Measurements from ENCODE around the gene ATP6V0E2.

Gene ATP6V0E2

DNA sequence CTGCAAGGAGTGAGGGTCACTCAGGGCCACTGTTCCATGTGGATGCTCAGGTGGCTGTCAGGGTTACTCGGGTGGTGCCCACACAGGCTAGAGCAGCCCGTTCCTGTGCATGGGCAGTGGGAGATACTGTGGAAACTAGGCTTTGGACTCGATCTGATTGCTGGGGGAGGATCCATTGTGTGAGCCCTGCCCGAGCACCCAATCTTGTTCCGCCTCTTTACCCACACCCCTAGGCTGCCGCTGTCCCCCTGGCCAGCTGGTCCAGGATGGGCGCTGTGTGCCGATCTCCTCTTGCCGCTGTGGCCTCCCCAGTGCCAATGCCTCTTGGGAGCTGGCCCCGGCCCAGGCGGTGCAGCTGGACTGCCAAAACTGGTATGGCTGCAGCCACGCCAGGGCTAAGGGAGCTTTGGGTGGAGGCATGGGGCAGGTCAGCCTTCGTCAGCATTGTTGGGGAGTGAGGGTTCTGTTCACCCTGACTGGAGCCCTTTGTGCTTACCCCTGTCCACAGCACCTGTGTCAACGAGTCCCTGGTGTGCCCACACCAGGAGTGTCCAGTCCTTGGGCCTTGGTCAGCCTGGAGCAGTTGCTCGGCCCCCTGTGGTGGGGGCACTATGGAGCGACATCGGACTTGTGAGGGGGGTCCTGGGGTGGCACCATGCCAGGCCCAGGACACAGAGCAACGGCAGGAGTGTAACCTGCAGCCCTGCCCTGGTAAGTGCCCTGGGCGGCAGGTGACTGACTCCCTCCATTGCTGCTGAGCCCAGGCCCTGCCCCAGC is 48.0 kb upstream of the ATP6V0E2 start:
- TF ChIP-seq, protein P1, sequence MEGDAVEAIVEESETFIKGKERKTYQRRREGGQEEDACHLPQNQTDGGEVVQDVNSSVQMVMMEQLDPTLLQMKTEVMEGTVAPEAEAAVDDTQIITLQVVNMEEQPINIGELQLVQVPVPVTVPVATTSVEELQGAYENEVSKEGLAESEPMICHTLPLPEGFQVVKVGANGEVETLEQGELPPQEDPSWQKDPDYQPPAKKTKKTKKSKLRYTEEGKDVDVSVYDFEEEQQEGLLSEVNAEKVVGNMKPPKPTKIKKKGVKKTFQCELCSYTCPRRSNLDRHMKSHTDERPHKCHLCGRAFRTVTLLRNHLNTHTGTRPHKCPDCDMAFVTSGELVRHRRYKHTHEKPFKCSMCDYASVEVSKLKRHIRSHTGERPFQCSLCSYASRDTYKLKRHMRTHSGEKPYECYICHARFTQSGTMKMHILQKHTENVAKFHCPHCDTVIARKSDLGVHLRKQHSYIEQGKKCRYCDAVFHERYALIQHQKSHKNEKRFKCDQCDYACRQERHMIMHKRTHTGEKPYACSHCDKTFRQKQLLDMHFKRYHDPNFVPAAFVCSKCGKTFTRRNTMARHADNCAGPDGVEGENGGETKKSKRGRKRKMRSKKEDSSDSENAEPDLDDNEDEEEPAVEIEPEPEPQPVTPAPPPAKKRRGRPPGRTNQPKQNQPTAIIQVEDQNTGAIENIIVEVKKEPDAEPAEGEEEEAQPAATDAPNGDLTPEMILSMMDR (IDR thresholded peaks at IDR 0.05; ENCODE audit: low read depth, low read length) = no peak
- no peak for TF ChIP-seq EZH2phosphoT487 (IDR thresholded peaks at IDR 0.05; ENCODE audit: low read depth)
- Histone ChIP-seq H2AFZ (ENCODE audit: low read depth, low read length) (no peak overlapping the region), H3K36me3 (replicated peaks; ENCODE audit: low read depth, low read length) (no peaks in the 10 kb centered on the region)

DNA sequence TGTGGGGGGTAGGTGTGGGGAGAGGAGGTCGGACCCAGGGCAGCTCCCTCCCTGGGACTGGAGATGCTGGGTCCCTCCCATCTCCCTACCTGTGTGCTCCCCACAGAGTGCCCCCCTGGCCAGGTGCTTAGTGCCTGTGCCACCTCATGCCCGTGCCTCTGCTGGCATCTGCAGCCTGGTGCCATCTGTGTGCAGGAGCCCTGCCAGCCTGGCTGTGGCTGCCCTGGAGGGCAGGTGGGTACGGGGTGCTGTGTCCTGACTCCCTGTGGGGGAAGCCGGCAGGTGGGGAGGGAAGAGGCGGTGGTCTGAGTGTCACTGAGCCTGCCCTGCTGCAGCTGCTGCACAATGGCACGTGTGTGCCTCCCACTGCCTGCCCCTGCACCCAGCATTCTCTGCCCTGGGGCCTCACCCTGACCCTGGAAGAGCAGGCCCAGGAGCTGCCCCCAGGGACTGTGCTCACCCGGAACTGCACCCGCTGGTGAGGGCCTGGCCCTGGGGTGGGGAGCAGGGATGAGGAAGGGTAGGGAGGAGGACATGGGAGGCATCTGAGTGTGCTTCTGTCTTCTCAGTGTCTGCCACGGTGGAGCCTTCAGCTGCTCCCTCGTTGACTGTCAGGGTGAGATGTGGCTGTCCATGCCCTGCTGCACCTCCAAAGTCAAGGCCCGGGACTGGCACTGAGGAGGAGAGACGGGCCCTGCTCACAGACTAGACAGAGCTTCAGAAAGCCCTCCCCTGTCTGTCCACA is 47.3 kb upstream of the ATP6V0E2 start:
- no peaks in the 10 kb centered on the region for H3K36me3 ChIP-seq (replicated peaks; ENCODE audit: low read depth, low read length)
- H2AFZ ChIP-seq (ENCODE audit: low read depth, low read length) = no peak overlapping the region
- no peak overlapping the region for H3K27ac ChIP-seq (ENCODE audit: low read length)
- no peaks in the 10 kb centered on the region for H4K20me1 ChIP-seq (ENCODE audit: insufficient read depth, low read length)
- H3K4me2 ChIP-seq (ENCODE audit: low read length) = no peak overlapping the region
- no peak overlapping the region for H3K9ac ChIP-seq (ENCODE audit: low read length)
- H3K27me3 ChIP-seq (ENCODE audit: low read depth, low read length) = peaks cover 3% of the 10 kb centered on the region; the same call in 1 of the 2 replicates
- TF ChIP-seq, protein P1 (IDR thresholded peaks at IDR 0.05; ENCODE audit: low read depth, low read length) = no peak
- no peak for TF ChIP-seq EZH2phosphoT487 (IDR thresholded peaks at IDR 0.05; ENCODE audit: low read depth)
- no peaks in the 10 kb centered on the region for H3K9me3 ChIP-seq (ENCODE audit: insufficient read depth, low read length)
- H3K4me1 ChIP-seq (ENCODE audit: low read length) = no peaks in the 10 kb centered on the region
- H3K4me3 ChIP-seq (ENCODE audit: low read length) = no peak overlapping the region
- no peaks in the 10 kb centered on the region for H3K79me2 ChIP-seq (ENCODE audit: low read length)

More for the DNA sequence above, 48.0 kb upstream of the ATP6V0E2 start:
- Histone ChIP-seq H3K4me2 (ENCODE audit: low read length) (no peak overlapping the region), H3K4me1 (ENCODE audit: low read length) (no peaks in the 10 kb centered on the region), H3K27ac (ENCODE audit: low read length) (no peak overlapping the region), H4K20me1 (ENCODE audit: insufficient read depth, low read length) (no peaks in the 10 kb centered on the region), H3K9me3 (ENCODE audit: insufficient read depth, low read length) (no peaks in the 10 kb centered on the region), H3K27me3 (ENCODE audit: low read depth, low read length) (no peaks in the 10 kb centered on the region), H3K79me2 (ENCODE audit: low read length) (no peaks in the 10 kb centered on the region), H3K4me3 (ENCODE audit: low read length) (no peak overlapping the region), H3K9ac (ENCODE audit: low read length) (no peak overlapping the region)

DNA sequence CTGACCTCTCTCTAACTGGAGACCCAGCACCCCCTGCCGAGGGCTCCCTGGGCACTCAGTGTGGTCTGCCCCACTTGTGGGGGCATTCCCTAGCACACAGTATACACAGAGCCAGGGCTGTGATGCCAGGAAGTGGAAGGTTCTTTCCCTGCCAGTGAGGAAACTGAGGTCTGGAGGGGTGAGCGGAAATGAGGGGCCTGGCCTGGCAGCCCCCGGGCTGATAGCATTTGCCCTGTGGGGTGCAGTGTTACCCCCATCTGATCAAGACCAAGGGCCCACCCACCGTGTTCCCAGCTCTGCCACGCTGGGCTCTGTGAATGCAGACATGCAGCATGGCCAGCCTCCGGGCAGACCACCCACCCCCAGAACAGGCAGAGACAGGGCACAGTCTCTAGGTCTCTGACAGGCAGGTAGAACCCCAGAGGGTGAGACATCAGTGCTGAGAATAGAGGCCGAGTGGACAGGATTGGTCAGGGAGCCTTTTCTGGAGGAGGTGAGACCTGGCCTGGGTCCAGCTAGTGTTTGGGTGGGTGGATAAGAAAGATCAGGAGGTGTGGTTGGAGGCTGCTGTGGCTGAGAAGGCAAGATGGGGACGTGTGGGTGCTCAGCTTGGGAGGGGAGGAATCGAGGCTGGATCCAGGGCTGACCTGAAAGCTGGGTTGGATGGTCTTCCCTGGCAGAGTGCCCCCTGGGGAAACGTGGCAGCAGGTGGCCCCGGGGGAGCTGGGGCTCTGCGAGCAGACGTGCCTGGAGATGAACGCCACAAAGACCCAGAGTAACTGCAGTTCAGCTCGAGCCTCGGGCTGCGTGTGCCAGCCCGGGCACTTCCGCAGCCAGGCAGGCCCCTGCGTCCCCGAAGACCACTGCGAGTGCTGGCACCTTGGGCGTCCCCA is 46.4 kb upstream of the ATP6V0E2 start:
- TF ChIP-seq, protein P1 (IDR thresholded peaks at IDR 0.05; ENCODE audit: low read depth, low read length) = no peak
- no peak for TF ChIP-seq EZH2phosphoT487 (IDR thresholded peaks at IDR 0.05; ENCODE audit: low read depth)
- peaks cover 4% of the 10 kb centered on the region for H3K27me3 ChIP-seq (ENCODE audit: low read depth, low read length)
- no peaks in the 10 kb centered on the region for H3K36me3 ChIP-seq (replicated peaks; ENCODE audit: low read depth, low read length)
- no peaks in the 10 kb centered on the region for H3K79me2 ChIP-seq (ENCODE audit: low read length)
- H4K20me1 ChIP-seq (ENCODE audit: insufficient read depth, low read length) = no peaks in the 10 kb centered on the region
- no peak overlapping the region for H3K4me3 ChIP-seq (ENCODE audit: low read length)
- H3K4me2 ChIP-seq (ENCODE audit: low read length) = no peak overlapping the region
- no peak overlapping the region for H2AFZ ChIP-seq (ENCODE audit: low read depth, low read length)
- no peak overlapping the region for H3K9ac ChIP-seq (ENCODE audit: low read length)
- H3K9me3 ChIP-seq (ENCODE audit: insufficient read depth, low read length) = no peaks in the 10 kb centered on the region
- H3K27ac ChIP-seq (ENCODE audit: low read length) = no peak overlapping the region
- H3K4me1 ChIP-seq (ENCODE audit: low read length) = no peaks in the 10 kb centered on the region
